Activated CD8-positive, alpha-beta T cell treated with anti-CD3 and anti-CD28 coated beads for 36 hours (primary cell): Measurements from ENCODE around the gene PDC. TPM values are rescaled to one million over a fixed set of nuclear protein-coding genes. Genes with fewer than 3 reads are reported as not detected.
"Not testable (repeated sequence)": the region's sequence is repeated elsewhere in the genome, so short reads cannot be mapped to it uniquely, and the experiment has no call there.

Experiments used
- ATAC-seq: fragments of 200-7000 bp; cut with Tn5 transposase; one replicate; pipeline ENCODE4 v1.10.0; 2021; ENCODE audit warnings: mild to moderate bottlenecking, moderate library complexity
- CTCF ChIA-PET: fragments of 350-600 bp; sonication (Branson Sonifier 250); formaldehyde crosslinking; loops from one replicate; lab custom pipeline; 2021; ENCODE audit warnings: antibody characterized with exemption; lab: Charles Lee
- POLR2A ChIA-PET: fragments of 350-600 bp; sonication (Branson Sonifier 250); formaldehyde crosslinking; loops from one replicate; lab custom pipeline; 2021; ENCODE audit warnings: antibody characterized with exemption; lab: Charles Lee
- DNase-seq: peaks from one replicate; pipeline ENCODE4 v3.0.0-alpha.2; 2020
- H3K27ac Mint-ChIP-seq: one replicate; pipeline ENCODE4 v1.8.0; 2021; ENCODE audit warnings: mild to moderate bottlenecking, mixed read lengths
- H3K27me3 Mint-ChIP-seq: one replicate; pipeline ENCODE4 v1.8.0; 2021; ENCODE audit warnings: mixed read lengths
- H3K36me3 Mint-ChIP-seq: one replicate; pipeline ENCODE4 v1.8.0; 2021; ENCODE audit warnings: low read depth, mixed read lengths
- H3K4me1 Mint-ChIP-seq: one replicate; pipeline ENCODE4 v1.8.0; 2021; ENCODE audit warnings: low read depth, mixed read lengths
- H3K4me3 Mint-ChIP-seq: one replicate; pipeline ENCODE4 v1.8.0; 2021; ENCODE audit warnings: mild to moderate bottlenecking, moderate library complexity, mixed read lengths
- H3K9me3 Mint-ChIP-seq: one replicate; pipeline ENCODE4 v1.8.0; 2021; ENCODE audit warnings: mixed read lengths
- intact Hi-C: fragments of 100-400 bp; cut with micrococcal nuclease; formaldehyde crosslinking; loops from one replicate; pipeline ENCODE4 v1.10.0; 2022
- total RNA-seq, 2 experiments: library from RNA; stranded (reverse); gene quantifications; one replicate each; pipeline ENCODE4 v1.2.3, GENCODE V29; 2021
- TF ChIP-seq, protein P1 (sequence below): fragments of 200-600 bp; IDR thresholded peaks from one replicate; pipeline ENCODE4 v1.8.0; 2022; ENCODE audit warnings: antibody characterized with exemption, mild to moderate bottlenecking

Gene PDC
- total RNA-seq, 2 experiments from 2014 or later: not detected

DNA sequence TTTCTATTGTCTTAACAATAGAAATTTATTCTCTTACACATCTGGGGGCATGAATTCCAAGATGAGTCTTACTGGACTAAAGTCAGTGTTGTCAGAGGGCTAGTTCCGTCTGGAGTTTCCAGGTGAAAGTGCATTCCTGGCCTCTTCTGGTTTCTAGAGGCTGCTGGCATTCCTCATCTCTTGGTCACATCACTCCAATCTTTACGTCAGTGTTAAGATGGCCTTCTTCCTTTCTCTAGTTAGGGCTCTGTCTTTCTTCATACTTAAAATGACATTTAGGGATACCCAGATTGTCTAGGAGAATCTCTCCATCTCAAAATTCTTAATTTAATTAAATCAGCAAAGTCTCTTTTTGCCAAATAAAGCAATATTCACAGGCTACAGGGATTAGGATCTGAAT, 13.3 kb upstream of the PDC start:
- Mint-ChIP-seq H3K36me3 (no peaks in the 10 kb centered on the region), H3K9me3 (no peaks in the 10 kb centered on the region), H3K4me3 (no peak overlapping the region), H3K4me1 (no peaks in the 10 kb centered on the region), H3K27me3 (no peaks in the 10 kb centered on the region), H3K27ac (no peak overlapping the region)
- CTCF ChIA-PET: no interaction called here
- TF ChIP-seq, protein P1, sequence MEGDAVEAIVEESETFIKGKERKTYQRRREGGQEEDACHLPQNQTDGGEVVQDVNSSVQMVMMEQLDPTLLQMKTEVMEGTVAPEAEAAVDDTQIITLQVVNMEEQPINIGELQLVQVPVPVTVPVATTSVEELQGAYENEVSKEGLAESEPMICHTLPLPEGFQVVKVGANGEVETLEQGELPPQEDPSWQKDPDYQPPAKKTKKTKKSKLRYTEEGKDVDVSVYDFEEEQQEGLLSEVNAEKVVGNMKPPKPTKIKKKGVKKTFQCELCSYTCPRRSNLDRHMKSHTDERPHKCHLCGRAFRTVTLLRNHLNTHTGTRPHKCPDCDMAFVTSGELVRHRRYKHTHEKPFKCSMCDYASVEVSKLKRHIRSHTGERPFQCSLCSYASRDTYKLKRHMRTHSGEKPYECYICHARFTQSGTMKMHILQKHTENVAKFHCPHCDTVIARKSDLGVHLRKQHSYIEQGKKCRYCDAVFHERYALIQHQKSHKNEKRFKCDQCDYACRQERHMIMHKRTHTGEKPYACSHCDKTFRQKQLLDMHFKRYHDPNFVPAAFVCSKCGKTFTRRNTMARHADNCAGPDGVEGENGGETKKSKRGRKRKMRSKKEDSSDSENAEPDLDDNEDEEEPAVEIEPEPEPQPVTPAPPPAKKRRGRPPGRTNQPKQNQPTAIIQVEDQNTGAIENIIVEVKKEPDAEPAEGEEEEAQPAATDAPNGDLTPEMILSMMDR: no peak
- intact Hi-C loops: no loop called here
- POLR2A ChIA-PET: no interaction called here
- ATAC-seq: no peak
- no peak for DNase-seq

DNA sequence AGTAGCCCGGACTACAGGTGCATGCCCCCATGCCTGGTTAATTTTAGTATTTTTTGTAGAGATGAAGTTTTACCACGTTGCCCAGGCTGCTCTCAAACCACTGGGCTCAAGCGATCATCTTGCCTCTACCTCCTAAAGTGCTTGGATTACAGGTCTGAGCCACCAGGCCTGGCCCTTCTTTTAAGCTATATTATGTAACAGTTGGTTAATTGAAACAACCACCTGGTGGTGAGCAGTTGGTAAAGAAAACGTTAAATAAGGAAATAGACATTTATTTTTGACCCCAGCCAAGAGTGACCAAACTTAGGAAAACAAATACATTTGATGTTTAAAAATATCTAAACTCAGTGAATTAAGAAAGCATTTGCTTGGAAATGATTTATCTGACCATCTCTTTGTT, 12.1 kb upstream of the PDC start:
- Mint-ChIP-seq H3K4me3 (no peak overlapping the region), H3K36me3 (no peaks in the 10 kb centered on the region), H3K9me3 (no peaks in the 10 kb centered on the region), H3K27ac (no peak overlapping the region), H3K27me3 (no peaks in the 10 kb centered on the region), H3K4me1 (no peaks in the 10 kb centered on the region)
- ChIA-PET CTCF (interaction anchor here (0.8 to 1.5 kb wide), 2 partner anchors 9 to 12 kb away, joined by 3 read pairs; no protein-coding TSS in a partner anchor), POLR2A (no interaction called here)
- no peak for DNase-seq
- TF ChIP-seq, protein P1: no peak
- ATAC-seq: no peak
- intact Hi-C loops: no loop called here

GRCh38 chr1:186465946-186466345, 5.0 kb upstream of the PDC start:
- Mint-ChIP-seq H3K27me3 (peaks cover 4% of the 10 kb centered on the region), H3K27ac (no peak overlapping the region), H3K4me3 (no peak overlapping the region), H3K4me1 (no peaks in the 10 kb centered on the region), H3K36me3 (no peaks in the 10 kb centered on the region), H3K9me3 (no peaks in the 10 kb centered on the region)
- TF ChIP-seq, protein P1: no peak
- ATAC-seq: no peak
- no peak for DNase-seq
- ChIA-PET POLR2A (no interaction called here), CTCF (no interaction called here)
- intact Hi-C loops: no loop called here

- intact Hi-C loops, CTCF ChIA-PET, H3K9me3 Mint-ChIP-seq, POLR2A ChIA-PET, H3K27ac Mint-ChIP-seq, H3K4me3 Mint-ChIP-seq, DNase-seq, H3K27me3 Mint-ChIP-seq, ATAC-seq, H3K4me1 Mint-ChIP-seq, H3K36me3 Mint-ChIP-seq: not testable (repeated sequence)
Observed at GRCh38 chr1:186465491-186465890, 4.6 kb upstream of the PDC start.

- DNase-seq (no peak), ATAC-seq (no peak)
- POLR2A ChIA-PET: interaction anchor here (0.5 to 0.7 kb wide), 2 partner anchors 114 to 304 kb away, joined by 3 read pairs; no protein-coding TSS in a partner anchor
- H3K4me3 Mint-ChIP-seq: no peak overlapping the region
- TF ChIP-seq, protein P1: no peak
- no peaks in the 10 kb centered on the region for H3K4me1 Mint-ChIP-seq
- peaks cover 4% of the 10 kb centered on the region for H3K27me3 Mint-ChIP-seq
- H3K27ac Mint-ChIP-seq: no peak overlapping the region
- H3K9me3 Mint-ChIP-seq: no peaks in the 10 kb centered on the region
- CTCF ChIA-PET: interaction anchor here (0.9 kb wide), 1 partner anchor 19 kb away, joined by 3 read pairs; no protein-coding TSS in a partner anchor
- intact Hi-C loops: no loop called here
- no peaks in the 10 kb centered on the region for H3K36me3 Mint-ChIP-seq
Observed at GRCh38 chr1:186463926-186464325, 3.0 kb upstream of the PDC start.
